Measurements from ENCODE around the gene GRAP. TPM values are rescaled to one million over a fixed set of nuclear protein-coding genes. Genes with fewer than 3 reads are reported as not detected.
"Not testable (repeated sequence)": the region's sequence is repeated elsewhere in the genome, so short reads cannot be mapped to it uniquely, and the experiment has no call there.

GRAP gene
- under 1 TPM in 3 of 6 experiments, not detected in 3; 0.10 to 0.48 (median 0.14) TPM for total RNA-seq (2021; fragmentation: NEBNext Ultra II Directional; extraction: Animal tissue kit (Norgen Biotek cat#: 25700))
- long read RNA-seq, result 0 reads

DNA sequence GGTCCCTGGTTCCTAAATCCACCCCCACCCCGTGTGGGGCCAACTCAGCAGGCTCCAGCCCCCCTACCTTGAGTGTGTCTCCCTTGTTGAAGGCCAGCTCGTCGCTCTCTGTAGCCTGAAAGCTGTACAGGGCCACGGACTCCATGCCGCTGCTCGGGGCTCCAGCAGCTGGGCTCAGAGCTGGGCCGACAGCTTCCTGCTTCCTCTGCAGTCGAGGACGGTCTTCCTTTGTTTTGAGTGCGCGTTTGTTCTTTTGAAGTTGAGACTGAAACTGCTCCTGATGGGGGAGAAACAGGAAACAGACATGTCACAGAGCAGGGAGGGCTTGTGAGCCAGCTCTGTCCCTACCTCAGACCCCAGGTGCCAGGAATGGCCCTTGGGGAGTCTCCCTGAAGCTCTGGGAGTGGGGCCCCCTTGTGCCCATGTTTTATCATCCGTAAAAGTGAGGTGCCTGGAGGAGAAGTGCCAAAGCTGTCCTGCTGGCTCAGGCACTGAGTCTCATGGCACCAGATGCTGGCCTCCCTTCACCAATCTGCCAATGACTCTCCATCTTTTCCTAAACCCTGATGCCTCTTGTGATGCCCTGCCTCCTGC lies at the start of gene GRAP:
Gene GRAP, minus strand, starts transcription at position 176 of the 594 bp plus-strand sequence. Its CDS starts 31 bp downstream, at position 145.
- H3K9me3 Mint-ChIP-seq, result not testable (repeated sequence)

DNA sequence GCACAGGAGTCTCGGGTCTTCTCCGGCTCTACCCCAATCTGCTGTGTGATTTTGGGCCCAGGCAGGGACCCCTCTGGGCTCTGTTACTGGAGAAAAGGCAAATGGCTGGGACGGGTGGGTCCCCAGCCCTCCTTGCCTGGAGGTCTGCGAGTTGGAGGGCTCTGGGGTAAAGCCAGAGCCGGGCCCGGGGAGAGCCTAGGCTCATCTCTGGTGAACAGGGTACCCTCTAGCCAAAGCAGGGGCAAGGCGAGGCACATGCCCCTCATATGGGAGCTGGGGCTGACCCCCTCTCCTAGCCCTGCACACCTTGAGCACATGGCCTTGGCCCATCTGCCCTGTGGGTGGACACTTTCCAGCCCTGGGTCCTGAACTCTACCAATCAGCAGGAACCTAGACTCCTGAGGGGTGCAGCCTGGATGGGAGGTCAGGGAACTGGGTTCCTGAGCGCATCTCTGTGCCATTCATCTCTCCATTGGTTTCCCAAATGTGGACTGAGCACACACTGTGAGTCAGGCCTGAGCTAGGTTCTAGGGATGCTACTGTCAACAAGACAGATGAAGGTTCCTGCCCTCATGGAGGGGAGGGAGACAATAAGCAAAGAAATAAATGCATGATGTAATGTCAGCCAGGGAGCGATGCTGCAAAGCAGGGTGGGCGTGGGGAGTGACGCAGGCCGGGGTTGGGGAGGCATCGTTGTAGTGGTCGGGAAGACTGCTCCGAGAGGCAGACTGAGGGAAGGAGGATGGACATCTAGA lies 47.1 kb upstream of the GRAP start:
- not testable (repeated sequence) for DNase-seq; H3K4me1 Mint-ChIP-seq (ENCODE audit: low read depth); H3K4me3 Mint-ChIP-seq; H3K9me3 Mint-ChIP-seq; H3K36me3 Mint-ChIP-seq (ENCODE audit: low read depth); H3K27me3 Mint-ChIP-seq (ENCODE audit: insufficient read depth)
- H3K27ac Mint-ChIP-seq, result peak overlapping the region; percentile 77; the same call in 1 of the 2 replicates

More for the DNA sequence above, at the start of gene GRAP:
- H3K27me3 Mint-ChIP-seq (ENCODE audit: insufficient read depth); H3K4me1 Mint-ChIP-seq (ENCODE audit: low read depth); H3K36me3 Mint-ChIP-seq (ENCODE audit: low read depth); H3K4me3 Mint-ChIP-seq; DNase-seq; H3K27ac Mint-ChIP-seq: not testable (repeated sequence)

DNA sequence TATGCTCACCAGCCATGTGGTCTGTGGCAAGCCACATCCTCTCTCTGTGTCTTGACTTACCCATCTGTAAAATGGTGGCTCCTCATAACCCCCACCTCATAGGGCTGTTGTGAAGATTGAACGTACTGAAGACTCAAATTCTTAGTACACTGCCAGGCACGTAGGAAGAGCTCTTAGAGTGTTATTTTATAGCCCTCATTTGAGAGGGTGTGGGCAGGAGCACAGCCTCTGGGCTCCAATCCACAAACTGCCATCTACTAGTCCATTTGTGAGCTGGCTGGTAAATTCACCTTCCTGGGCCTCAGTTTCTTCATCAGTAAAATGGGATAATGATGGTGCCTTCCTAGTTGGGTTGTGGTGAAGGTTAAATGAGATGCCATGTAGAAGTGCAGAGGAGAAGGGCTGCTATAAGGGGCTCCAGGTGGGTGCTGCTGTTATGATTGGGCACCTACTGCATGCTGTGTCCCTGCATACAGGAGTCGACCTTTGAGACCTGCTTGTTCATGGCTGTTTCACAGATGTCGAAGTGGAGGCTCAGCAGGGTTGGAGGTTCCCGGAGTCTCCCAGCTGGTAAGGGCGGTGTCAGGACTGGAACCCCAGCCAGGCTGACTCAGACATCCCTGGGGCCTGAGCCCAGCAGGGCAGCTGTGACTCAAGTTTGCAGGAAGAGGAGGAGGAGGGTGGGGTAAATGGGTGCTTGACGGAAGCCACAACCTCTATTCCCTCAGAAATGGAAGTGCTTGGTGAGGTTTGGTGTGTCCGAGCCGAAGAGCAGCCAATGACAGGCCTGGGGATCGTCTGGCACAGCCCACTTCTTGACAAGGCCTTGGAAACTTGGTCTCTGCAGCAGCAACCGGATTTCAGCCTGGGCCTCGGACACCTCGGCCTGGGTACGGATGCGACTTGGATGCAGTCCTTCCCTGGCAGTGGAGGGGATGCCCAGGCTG lies 46.3 kb upstream of the GRAP start:
- peak overlapping the region; percentile 41; the same call in 1 of the 2 replicates for H3K4me3 Mint-ChIP-seq
- peak; percentile 84 for DNase-seq
- not testable (repeated sequence) for H3K4me1 Mint-ChIP-seq (ENCODE audit: low read depth)

DNA sequence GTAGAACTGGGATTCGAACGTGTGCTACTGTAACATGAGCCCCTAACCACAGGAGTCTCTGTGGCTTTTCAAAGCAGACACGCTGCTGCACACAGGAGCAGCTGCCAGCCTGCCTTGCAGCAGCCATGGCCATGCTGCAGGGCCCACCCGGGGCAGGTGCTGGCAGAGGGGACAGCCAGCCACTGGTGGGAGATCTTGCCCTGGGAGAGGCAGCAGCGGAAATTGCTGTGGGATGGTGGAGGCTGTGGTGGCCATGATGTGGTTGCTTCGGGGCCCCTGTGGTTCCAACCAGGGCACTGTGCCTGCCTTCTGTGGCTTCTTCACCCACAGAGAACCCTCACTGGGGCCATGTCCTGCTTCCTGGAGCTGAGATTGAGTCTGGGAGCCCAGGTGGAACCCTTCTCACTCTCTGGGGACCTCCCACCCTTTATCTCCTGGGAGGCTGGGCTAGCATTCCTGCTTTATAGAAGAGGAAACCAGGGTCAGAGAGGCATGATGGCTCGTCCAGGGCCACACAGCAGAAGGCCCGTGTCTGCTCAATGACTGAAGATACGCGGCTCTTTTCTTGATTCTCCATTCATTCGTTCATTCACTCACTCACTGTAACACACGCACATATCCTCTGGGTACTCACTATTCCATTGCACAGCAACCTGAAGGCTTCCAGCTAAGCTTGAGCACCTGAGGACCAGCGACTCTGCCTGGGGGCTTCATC lies 43.5 kb upstream of the GRAP start:
- DNase-seq; H3K4me1 Mint-ChIP-seq (ENCODE audit: low read depth); H3K27ac Mint-ChIP-seq; H3K9me3 Mint-ChIP-seq; H3K27me3 Mint-ChIP-seq (ENCODE audit: insufficient read depth); H3K4me3 Mint-ChIP-seq; H3K36me3 Mint-ChIP-seq (ENCODE audit: low read depth): not testable (repeated sequence)

More for the DNA sequence above, 46.3 kb upstream of the GRAP start:
- H3K27ac Mint-ChIP-seq, result peak overlapping the region; percentile 77
- not testable (repeated sequence) for H3K27me3 Mint-ChIP-seq (ENCODE audit: insufficient read depth); H3K9me3 Mint-ChIP-seq; H3K36me3 Mint-ChIP-seq (ENCODE audit: low read depth)

DNA sequence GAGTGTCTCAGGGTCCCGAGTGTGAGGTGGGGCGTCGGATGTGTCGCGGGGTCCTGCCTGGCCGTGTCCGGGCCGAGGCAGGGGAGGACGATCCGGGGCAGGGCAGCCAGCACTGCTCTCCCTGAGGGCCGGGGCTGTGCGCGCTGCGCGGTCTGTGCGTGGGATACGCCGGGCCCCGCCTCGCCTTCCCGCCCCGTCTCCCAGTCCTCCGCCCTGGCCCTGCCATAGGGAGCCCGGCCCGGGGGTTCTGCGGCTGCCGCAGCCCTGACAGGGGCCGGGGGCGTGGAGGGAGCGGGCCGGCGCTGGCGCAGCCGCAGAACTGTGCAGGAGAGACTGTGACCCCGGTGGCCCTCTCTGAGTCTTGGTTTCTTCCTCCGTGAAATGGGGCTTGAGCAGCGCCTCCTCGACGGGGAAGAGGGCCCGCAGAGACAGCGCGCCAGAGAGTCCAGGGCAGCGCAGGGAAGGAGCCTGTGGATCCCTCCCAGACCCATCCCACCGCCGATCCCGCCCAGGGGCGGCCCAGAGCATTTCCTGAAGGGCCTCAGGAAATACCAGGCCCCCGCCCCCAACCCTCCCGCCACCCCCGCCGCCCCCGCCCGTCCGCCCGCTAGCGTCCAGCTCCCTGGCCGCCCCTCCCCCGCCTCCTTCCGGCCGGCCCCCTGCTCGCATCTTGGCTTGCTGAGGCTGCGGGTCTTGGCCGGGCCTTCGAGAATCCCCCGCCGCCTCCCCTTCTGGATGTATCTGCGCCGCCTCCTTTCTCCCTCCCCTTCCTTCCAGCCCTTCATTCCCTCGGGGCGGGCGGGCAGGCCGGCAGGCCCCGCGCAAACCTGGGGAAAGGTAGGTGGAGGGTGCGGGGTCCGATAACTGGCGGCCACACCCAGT lies 42.3 kb upstream of the GRAP start:
- H3K9me3 Mint-ChIP-seq; H3K27me3 Mint-ChIP-seq (ENCODE audit: insufficient read depth); H3K4me3 Mint-ChIP-seq; H3K36me3 Mint-ChIP-seq (ENCODE audit: low read depth); H3K4me1 Mint-ChIP-seq (ENCODE audit: low read depth); DNase-seq; H3K27ac Mint-ChIP-seq: not testable (repeated sequence)

DNA sequence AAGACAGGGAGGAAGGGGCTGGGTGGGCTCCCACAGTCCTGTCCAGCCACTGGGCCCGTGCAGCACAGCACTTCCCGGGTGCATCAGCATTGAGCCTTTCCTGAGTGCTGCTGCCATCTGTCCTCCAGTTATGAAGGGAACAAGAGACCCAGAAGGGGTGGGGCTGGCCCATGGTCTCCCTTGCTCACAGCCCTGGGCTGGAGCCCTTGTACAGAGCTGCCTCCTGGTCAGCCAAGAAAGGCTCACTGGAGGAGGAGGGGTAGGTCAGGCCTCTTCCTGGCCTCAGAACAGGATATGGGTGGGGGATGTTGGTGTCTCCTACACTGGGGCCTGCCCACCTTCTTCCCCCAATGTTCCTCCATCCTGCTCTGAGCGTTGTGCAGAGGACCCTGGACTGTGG lies 30.6 kb upstream of the GRAP start:
- not testable (repeated sequence) for H3K27ac Mint-ChIP-seq; H3K4me3 Mint-ChIP-seq; H3K36me3 Mint-ChIP-seq (ENCODE audit: low read depth); H3K4me1 Mint-ChIP-seq (ENCODE audit: low read depth); H3K27me3 Mint-ChIP-seq (ENCODE audit: insufficient read depth); H3K9me3 Mint-ChIP-seq; DNase-seq

DNA sequence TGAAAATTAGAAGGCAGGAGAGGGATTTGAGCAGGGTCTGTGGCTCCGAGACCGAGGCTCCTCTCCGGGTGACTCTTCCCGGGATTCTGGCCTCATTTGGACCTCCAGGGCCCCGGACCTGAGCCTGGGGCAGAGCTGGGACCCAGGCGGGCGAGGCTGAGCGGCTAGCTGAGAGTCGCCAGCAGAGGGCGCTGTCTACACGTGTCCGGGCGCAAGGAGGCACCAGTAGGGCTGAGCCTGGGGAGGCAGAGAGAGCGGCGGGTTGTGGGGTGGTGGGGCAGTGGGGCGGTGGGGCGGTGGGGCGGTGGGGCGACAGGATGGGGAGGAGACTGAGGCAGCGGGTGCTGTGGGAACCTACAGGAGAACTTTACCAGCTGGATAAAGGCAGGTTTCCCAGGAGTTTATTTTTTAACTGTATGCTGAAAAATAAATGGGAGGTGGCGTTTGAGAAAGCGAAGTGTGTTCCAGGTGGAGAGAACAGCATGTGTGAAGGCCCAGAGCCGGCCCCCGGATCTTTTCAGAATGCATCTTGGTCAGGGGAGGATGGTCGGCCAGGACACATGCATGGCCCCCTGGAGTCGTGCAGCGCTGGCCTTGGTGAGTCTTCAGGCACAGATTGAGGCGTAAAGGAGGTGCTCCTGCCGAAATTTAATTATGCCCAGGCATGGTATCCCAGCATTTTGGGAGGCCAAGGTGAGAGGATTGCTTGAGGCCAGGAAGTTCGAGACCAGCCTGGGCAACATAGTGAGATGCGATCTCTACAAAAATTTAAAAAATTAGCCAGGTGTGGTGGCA lies 29.8 kb upstream of the GRAP start:
- H3K27me3 Mint-ChIP-seq (ENCODE audit: insufficient read depth); H3K9me3 Mint-ChIP-seq; H3K36me3 Mint-ChIP-seq (ENCODE audit: low read depth); DNase-seq; H3K4me3 Mint-ChIP-seq; H3K4me1 Mint-ChIP-seq (ENCODE audit: low read depth); H3K27ac Mint-ChIP-seq: not testable (repeated sequence)

DNA sequence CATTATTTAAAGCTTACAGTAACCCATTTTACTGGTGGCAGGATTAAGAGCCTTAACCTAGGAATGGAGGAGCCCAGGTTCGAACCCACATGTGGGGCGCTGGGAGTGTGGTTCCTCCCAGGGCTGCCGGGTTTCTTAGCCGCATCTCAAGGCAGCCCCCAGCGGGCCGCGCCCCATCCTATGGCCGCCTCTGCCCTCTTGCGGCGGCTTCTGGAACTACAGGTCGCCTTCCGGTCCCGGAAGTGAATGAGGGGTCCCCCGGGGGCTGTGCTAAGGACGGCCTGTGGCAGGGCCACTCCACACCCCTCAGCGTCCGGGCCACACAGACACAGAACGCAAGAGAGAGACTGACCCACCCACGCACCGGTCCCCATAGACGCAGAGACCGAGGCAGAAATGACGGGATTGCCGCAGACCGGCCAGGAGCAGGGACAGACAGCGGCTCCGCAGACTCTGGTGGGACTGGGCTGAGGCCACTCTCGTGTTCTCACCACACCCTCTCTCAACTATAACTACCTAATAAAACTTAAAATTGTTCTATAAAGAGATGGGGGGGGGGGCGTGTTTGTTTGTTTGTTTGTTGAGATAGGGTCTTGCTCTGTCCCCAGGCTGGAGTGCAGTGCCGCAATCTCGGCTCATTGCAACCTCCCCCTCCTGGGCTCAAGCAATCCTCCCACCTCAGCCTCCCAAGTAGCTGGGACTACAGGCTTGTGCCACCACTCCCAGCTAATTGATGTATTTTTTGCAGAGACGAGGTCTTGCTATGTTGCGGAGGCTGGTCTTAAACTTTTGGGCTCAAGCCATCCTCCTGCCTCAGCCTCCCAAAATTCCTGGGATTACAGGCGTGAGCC lies 23.8 kb upstream of the GRAP start:
- not testable (repeated sequence) for H3K27me3 Mint-ChIP-seq (ENCODE audit: insufficient read depth); H3K4me3 Mint-ChIP-seq; H3K4me1 Mint-ChIP-seq (ENCODE audit: low read depth); H3K27ac Mint-ChIP-seq; DNase-seq; H3K9me3 Mint-ChIP-seq; H3K36me3 Mint-ChIP-seq (ENCODE audit: low read depth)

DNA sequence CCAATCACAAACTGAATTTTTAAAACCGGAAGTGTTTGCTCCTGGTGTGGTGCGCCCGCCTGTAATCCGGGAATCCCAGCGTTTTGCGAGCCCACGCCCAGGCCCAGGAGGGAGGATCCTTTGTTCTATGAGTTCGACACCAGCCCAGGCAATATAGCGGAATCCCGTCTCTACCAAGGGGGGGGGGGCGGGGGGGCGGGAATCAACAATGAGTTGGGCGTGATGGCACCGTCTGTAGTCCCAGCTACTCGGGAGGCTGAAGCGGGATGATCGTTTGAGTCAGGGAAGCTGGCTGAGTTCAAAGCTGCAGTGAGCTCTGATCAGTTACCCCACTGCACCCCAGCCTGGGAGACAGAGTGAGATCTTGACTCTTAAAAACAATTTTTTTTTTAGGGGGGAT lies 17.6 kb upstream of the GRAP start:
- H3K9me3 Mint-ChIP-seq; DNase-seq; H3K4me3 Mint-ChIP-seq; H3K27ac Mint-ChIP-seq; H3K4me1 Mint-ChIP-seq (ENCODE audit: low read depth); H3K36me3 Mint-ChIP-seq (ENCODE audit: low read depth); H3K27me3 Mint-ChIP-seq (ENCODE audit: insufficient read depth): not testable (repeated sequence)

DNA sequence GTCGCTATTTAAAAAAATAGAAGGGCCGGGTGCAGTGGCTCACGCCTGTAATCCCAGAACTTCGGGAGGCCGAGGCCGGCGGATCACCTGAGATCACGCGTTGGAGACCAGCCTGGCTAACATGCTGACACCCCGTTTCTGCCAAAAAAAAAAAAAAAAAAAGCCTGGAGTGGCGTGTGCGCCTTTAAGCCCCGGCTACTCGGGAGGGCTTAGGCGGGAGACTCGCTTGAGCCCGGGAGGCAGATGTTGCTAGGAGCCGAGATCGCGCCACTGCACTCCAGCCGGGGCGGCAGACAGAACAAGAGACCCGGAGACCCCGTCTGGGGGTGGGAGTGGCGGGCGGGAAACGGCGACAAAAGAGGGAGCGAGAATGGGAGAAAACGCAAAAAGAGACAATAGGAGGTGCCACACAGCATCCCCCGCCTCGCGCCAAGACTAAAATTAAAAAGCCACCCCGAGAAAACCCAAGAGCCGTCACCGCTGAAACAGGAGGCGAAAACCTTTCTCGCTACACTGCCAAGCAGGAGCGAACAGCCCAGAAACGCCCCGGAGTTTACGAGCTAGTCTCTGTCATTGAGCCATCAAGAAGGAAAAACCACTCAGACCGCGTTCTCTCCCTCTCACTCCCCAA lies 16.7 kb upstream of the GRAP start:
- not testable (repeated sequence) for H3K9me3 Mint-ChIP-seq; H3K4me3 Mint-ChIP-seq; H3K36me3 Mint-ChIP-seq (ENCODE audit: low read depth); H3K27me3 Mint-ChIP-seq (ENCODE audit: insufficient read depth); H3K4me1 Mint-ChIP-seq (ENCODE audit: low read depth); H3K27ac Mint-ChIP-seq
- peak; percentile 100 for DNase-seq

Measured in HFFc6 (cell line).